RWPE2 (cell line): ENCODE measurements around the gene NDRG2.

Experiments
- ATAC-seq: fragments of 200-7000 bp; cut with Tn5 transposase; 3 replicates; pipeline ENCODE4 v1.9.1; 2021; ENCODE audit warnings: low read depth
- DNase-seq: peaks from one replicate; pipeline ENCODE4 v3.0.0-alpha.2; 2020; ENCODE audit warnings: low spot score
- H3K27ac ChIP-seq: fragments of 450-650 bp; 2 replicates; pipeline ENCODE4 v1.5.1; 2017; ENCODE audit warnings: mild to moderate bottlenecking; ENCODE audit not compliant: poor library complexity, severe bottlenecking
- H3K27me3 ChIP-seq: fragments of 250-450 bp; sonication (Bioruptor Pico); 2 replicates; pipeline ENCODE4 v1.5.1; 2021; ENCODE audit warnings: mild to moderate bottlenecking, moderate library complexity; ENCODE audit not compliant: insufficient read depth, poor library complexity, severe bottlenecking
- H3K36me3 ChIP-seq: fragments of 250-450 bp; sonication (Bioruptor Pico); 2 replicates; pipeline ENCODE4 v1.5.1; 2020; ENCODE audit warnings: low read depth, mild to moderate bottlenecking, moderate library complexity
- H3K4me1 ChIP-seq: fragments of 250-450 bp; sonication (Bioruptor Pico); 2 replicates; pipeline ENCODE4 v1.5.1; 2021; ENCODE audit warnings: mild to moderate bottlenecking, moderate library complexity; ENCODE audit not compliant: insufficient read depth, poor library complexity, severe bottlenecking
- H3K4me3 ChIP-seq: fragments of 250-450 bp; sonication (Bioruptor Pico); 2 replicates; pipeline ENCODE4 v1.5.1; 2021; ENCODE audit warnings: mild to moderate bottlenecking, moderate library complexity; ENCODE audit not compliant: severe bottlenecking
- H3K9me3 ChIP-seq: fragments of 250-450 bp; sonication (Bioruptor Pico); 2 replicates; pipeline ENCODE4 v1.5.1; 2021; ENCODE audit warnings: mild to moderate bottlenecking, moderate library complexity; ENCODE audit not compliant: severe bottlenecking
- CTCF ChIP-seq: fragments of 450-650 bp; IDR thresholded peaks from one replicate; pipeline ENCODE4 v1.5.1; 2017; ENCODE audit warnings: mild to moderate bottlenecking, moderate library complexity; ENCODE audit not compliant: poor library complexity, severe bottlenecking

The NDRG2 gene

DNA sequence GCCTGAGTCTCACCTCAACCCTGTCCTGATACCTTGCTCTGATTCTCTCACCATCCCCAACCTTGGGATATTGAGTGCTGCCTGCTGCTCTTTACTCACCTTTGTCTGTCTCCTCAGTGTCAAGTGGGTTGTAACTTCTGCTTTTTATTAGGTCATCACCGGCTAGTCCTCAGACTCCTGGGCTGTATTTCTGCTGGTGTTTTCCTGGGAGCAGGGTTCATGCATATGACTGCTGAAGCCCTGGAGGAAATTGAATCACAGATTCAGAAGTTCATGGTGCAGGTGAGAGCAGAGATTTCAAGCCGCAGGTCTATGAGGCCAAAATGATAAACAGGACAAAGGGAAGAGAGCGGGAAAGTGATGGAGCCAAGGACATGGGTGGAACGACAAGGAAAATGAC is 25.3 kb downstream of the NDRG2 start:
- no peak overlapping the region for H3K4me3 ChIP-seq
- H3K27ac ChIP-seq: no peak overlapping the region
- peaks cover 23% of the 10 kb centered on the region for H3K36me3 ChIP-seq
- H3K4me1 ChIP-seq: peaks cover 6% of the 10 kb centered on the region
- H3K27me3 ChIP-seq: no peaks in the 10 kb centered on the region
- DNase-seq (no peak), ATAC-seq (no peak)
- TF ChIP-seq CTCF: no peak
- no peaks in the 10 kb centered on the region for H3K9me3 ChIP-seq

- Histone ChIP-seq H3K9me3 (no peaks in the 10 kb centered on the region), H3K27me3 (no peaks in the 10 kb centered on the region), H3K36me3 (peaks cover 31% of the 10 kb centered on the region), H3K27ac (peak within 1 kb of the TSS; percentile 11), H3K4me3 (no peak within 1 kb of the TSS), H3K4me1 (peaks cover 6% of the 10 kb centered on the region)
- no peak for DNase-seq
- peak; percentile 84 for ATAC-seq
- TF ChIP-seq CTCF: no peak
These were observed 26.0 kb downstream of the NDRG2 start, which contains the start of gene SLC39A2 for GRCh38 chr14:20998674-20999366. Gene SLC39A2, plus strand, starts transcription at chr14:20999293. Its CDS starts 154 bp downstream, at chr14:20999447.

- DNase-seq: no peak
- Histone ChIP-seq H3K36me3 (peaks cover 37% of the 10 kb centered on the region), H3K4me3 (no peak overlapping the region), H3K27ac (peak overlapping the region; percentile 11), H3K4me1 (peaks cover 6% of the 10 kb centered on the region), H3K9me3 (no peaks in the 10 kb centered on the region), H3K27me3 (no peaks in the 10 kb centered on the region)
- no peak for TF ChIP-seq CTCF
- ATAC-seq: peak; percentile 24; the same call in 1 of the 3 replicates
These were observed 26.7 kb downstream of the NDRG2 start for GRCh38 chr14:20998139-20998538.

DNA sequence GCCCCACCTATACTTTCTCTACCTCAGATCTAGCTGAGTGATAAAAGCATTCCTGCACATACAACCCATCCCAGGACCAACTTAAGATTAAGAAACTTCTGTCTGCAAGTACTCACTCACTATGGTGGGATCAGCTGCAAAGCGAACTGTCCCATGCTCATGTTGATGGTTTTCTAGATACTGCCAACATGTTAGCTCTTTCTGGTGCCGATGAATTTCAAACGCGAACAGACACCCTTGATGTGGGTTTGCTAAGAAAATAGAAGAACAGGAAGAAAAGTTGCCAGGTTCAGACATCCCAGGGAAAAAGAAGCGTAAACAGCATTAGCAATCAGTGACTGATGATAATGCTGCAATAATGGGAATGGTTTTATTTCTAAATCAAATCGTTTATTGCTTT is 27.3 kb downstream of the NDRG2 start:
- Histone ChIP-seq H3K9me3 (no peaks in the 10 kb centered on the region), H3K4me3 (no peak overlapping the region), H3K27me3 (no peaks in the 10 kb centered on the region), H3K4me1 (peaks cover 6% of the 10 kb centered on the region), H3K27ac (no peak overlapping the region), H3K36me3 (peaks cover 43% of the 10 kb centered on the region)
- no peak for DNase-seq
- TF ChIP-seq CTCF: no peak
- no peak for ATAC-seq

DNA sequence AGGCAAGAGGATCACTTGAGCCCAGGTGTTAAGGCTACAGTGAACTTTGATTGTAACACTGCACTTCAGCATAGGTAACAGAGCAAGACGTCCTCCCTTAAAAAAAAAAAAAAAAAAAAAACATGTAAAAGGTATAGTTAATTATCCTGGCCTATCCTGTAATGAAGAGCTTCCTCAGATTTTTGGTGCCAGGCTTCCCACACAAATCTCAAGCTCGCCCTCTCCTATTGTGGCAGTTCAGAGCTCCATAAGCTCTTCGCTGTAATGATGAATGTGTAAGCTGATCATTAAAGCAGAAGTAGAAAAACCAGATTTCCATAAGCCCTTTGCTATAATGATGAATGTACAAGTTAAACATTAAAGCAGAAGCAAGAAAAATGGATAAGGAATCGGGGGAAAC is 27.7 kb downstream of the NDRG2 start:
- no peak overlapping the region for H3K27ac ChIP-seq
- DNase-seq (no peak), ATAC-seq (no peak)
- peaks cover 48% of the 10 kb centered on the region for H3K36me3 ChIP-seq
- no peaks in the 10 kb centered on the region for H3K27me3 ChIP-seq
- TF ChIP-seq CTCF: no peak
- no peak overlapping the region for H3K4me3 ChIP-seq
- H3K9me3 ChIP-seq: no peaks in the 10 kb centered on the region
- H3K4me1 ChIP-seq: peaks cover 6% of the 10 kb centered on the region
